Lower leg skin (tissue), 3 donors: Measurements from ENCODE around the gene CCDC120.

Experiments
- POLR2A ChIP-seq, 2 donors: fragments of 450-650 bp; IDR thresholded peaks; one replicate each; pipeline ENCODE4 v1.6.1; 2016 to 2017; ENCODE audit warnings: antibody characterized with exemption in 2 of 2, mild to moderate bottlenecking in 1 of 2, moderate library complexity in 1 of 2
- TF ChIP-seq, protein P1 (sequence below), 3 donors: fragments of 450-650 bp; IDR thresholded peaks; one replicate each; pipeline ENCODE4 v1.5.1; 2016; ENCODE audit warnings: antibody characterized with exemption in 3 of 3, mild to moderate bottlenecking in 3 of 3, moderate library complexity in 2 of 3

DNA sequence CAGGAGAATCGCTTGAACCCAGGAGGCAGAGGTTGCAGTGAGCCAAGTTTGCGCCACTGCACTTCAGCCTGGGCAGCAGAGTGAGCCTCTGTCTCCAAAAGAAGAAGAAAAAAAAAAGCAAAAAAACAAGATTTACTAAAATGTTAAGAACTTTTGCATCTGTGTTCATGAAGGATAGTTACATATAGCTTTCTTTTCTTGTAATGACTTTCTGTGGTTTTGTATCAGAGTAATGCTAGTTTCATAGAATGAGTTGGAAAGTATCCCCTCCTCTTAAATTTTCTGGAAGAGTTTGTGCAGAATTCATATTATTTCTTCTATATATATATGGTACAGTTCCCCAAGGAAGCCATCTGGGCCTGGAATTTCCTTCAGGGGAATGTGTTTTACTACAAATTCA lies 39.7 kb upstream of the CCDC120 start:
- TF ChIP-seq, protein P1, sequence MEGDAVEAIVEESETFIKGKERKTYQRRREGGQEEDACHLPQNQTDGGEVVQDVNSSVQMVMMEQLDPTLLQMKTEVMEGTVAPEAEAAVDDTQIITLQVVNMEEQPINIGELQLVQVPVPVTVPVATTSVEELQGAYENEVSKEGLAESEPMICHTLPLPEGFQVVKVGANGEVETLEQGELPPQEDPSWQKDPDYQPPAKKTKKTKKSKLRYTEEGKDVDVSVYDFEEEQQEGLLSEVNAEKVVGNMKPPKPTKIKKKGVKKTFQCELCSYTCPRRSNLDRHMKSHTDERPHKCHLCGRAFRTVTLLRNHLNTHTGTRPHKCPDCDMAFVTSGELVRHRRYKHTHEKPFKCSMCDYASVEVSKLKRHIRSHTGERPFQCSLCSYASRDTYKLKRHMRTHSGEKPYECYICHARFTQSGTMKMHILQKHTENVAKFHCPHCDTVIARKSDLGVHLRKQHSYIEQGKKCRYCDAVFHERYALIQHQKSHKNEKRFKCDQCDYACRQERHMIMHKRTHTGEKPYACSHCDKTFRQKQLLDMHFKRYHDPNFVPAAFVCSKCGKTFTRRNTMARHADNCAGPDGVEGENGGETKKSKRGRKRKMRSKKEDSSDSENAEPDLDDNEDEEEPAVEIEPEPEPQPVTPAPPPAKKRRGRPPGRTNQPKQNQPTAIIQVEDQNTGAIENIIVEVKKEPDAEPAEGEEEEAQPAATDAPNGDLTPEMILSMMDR (IDR thresholded peaks at IDR 0.05): no peak
- no peak for TF ChIP-seq POLR2A (IDR thresholded peaks at IDR 0.05)
